ENCODE measurements around the gene PRICKLE2. TPM values are rescaled to one million over a fixed set of nuclear protein-coding genes. Genes with fewer than 3 reads are reported as not detected.

The PRICKLE2 gene
- total RNA-seq, 1 experiment from 2014 or later = 0.26 TPM

DNA sequence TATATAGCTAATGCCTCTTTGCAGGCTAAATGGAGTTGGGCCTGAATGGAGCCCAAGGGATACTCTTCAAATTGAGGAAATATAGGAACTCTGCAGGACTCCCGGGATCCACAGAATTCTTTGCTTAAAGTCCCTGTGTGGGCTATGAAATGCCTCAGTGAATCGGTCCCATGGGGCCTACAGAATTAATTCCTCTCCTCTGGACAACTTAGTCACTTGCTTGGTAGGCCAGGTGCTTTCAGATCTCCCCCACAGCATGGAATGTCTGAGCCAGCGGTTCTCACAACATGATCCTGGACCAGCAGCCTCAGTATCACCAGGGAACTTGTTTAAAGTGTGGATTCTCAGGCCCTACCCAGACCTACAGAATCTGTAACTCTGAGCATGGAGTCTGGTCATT is 15.1 kb upstream of the PRICKLE2 start:
- no peaks in the 10 kb centered on the region for H3K4me1 ChIP-seq (ENCODE audit: control insufficient read depth, insufficient read depth, low read length)
- intact Hi-C loops (cut with micrococcal nuclease; ENCODE audit: unreplicated experiment) = no loop called here
- H3K4me3 ChIP-seq (ENCODE audit: low read depth in 2 of 2, low read length in 2 of 2) = no peak overlapping the region
- CTCF ChIA-PET = no interaction called here
- DNase-seq (ENCODE audit: low read depth, low spot score) (no peak), ATAC-seq (no peak)
- H3K36me3 ChIP-seq (ENCODE audit: control insufficient read depth, insufficient read depth, low read length) = no peaks in the 10 kb centered on the region
- no peak overlapping the region for H3K27ac ChIP-seq (ENCODE audit: low read length)
- H3K27me3 ChIP-seq (ENCODE audit: control insufficient read depth, insufficient read depth, low read length) = no peaks in the 10 kb centered on the region
- in situ Hi-C loops (cut with HindIII; ENCODE audit: low pct_unique_long_range_greater_than_20kb, low sequenced_read_pairs) = no loop called here
- no TSS peak for BruUV-seq (replicated peaks)
- no peak for TF ChIP-seq SIN3A (IDR thresholded peaks at IDR 0.05; ENCODE audit: borderline replicate concordance, insufficient read depth, low read depth, low read length)
- no peak for TF ChIP-seq POLR2AphosphoS5 (IDR thresholded peaks at IDR 0.05; ENCODE audit: low read depth, low read length)
- TF ChIP-seq, protein P1, sequence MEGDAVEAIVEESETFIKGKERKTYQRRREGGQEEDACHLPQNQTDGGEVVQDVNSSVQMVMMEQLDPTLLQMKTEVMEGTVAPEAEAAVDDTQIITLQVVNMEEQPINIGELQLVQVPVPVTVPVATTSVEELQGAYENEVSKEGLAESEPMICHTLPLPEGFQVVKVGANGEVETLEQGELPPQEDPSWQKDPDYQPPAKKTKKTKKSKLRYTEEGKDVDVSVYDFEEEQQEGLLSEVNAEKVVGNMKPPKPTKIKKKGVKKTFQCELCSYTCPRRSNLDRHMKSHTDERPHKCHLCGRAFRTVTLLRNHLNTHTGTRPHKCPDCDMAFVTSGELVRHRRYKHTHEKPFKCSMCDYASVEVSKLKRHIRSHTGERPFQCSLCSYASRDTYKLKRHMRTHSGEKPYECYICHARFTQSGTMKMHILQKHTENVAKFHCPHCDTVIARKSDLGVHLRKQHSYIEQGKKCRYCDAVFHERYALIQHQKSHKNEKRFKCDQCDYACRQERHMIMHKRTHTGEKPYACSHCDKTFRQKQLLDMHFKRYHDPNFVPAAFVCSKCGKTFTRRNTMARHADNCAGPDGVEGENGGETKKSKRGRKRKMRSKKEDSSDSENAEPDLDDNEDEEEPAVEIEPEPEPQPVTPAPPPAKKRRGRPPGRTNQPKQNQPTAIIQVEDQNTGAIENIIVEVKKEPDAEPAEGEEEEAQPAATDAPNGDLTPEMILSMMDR (IDR thresholded peaks at IDR 0.05) = no peak
- no peak for TF ChIP-seq TCF7L2 (IDR thresholded peaks at IDR 0.05; ENCODE audit: low read depth, low read length)
- TF ChIP-seq, protein P2, sequence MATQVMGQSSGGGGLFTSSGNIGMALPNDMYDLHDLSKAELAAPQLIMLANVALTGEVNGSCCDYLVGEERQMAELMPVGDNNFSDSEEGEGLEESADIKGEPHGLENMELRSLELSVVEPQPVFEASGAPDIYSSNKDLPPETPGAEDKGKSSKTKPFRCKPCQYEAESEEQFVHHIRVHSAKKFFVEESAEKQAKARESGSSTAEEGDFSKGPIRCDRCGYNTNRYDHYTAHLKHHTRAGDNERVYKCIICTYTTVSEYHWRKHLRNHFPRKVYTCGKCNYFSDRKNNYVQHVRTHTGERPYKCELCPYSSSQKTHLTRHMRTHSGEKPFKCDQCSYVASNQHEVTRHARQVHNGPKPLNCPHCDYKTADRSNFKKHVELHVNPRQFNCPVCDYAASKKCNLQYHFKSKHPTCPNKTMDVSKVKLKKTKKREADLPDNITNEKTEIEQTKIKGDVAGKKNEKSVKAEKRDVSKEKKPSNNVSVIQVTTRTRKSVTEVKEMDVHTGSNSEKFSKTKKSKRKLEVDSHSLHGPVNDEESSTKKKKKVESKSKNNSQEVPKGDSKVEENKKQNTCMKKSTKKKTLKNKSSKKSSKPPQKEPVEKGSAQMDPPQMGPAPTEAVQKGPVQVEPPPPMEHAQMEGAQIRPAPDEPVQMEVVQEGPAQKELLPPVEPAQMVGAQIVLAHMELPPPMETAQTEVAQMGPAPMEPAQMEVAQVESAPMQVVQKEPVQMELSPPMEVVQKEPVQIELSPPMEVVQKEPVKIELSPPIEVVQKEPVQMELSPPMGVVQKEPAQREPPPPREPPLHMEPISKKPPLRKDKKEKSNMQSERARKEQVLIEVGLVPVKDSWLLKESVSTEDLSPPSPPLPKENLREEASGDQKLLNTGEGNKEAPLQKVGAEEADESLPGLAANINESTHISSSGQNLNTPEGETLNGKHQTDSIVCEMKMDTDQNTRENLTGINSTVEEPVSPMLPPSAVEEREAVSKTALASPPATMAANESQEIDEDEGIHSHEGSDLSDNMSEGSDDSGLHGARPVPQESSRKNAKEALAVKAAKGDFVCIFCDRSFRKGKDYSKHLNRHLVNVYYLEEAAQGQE (IDR thresholded peaks at IDR 0.05; ENCODE audit: insufficient read depth in 1 of 2, low read depth in 2 of 2, low read length in 1 of 2) = no peak
- POLR2A ChIA-PET = no interaction called here
- no peaks in the 10 kb centered on the region for H3K9me3 ChIP-seq (ENCODE audit: control insufficient read depth, insufficient read depth, low read depth, low read length)

DNA sequence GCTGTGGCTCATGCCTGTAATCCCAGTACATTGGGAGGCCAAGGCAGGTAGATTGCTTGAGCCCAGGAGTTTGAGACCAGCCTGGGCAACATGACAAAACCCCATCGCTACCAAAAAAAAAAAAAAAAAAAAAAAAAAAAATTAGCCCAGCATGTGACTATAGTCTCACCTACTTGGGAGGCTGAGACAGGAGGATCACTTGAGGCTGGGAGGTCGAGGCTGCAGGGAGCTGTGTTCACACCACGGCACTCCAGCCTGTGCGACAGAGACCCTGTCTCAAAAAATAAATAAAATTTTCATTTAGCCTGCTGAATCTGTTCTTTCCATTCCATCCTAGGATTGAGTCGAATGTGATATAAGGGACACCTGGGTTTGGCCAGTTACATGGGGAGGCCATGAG is 14.6 kb upstream of the PRICKLE2 start:
- H3K36me3 ChIP-seq (ENCODE audit: control insufficient read depth, insufficient read depth, low read length) = no peaks in the 10 kb centered on the region
- ATAC-seq (no peak), DNase-seq (ENCODE audit: low read depth, low spot score) (no peak)
- TF ChIP-seq POLR2AphosphoS5 (IDR thresholded peaks at IDR 0.05; ENCODE audit: low read depth, low read length) (no peak), TCF7L2 (IDR thresholded peaks at IDR 0.05; ENCODE audit: low read depth, low read length) (no peak)
- TF ChIP-seq, protein P1 (IDR thresholded peaks at IDR 0.05) = no peak
- H3K4me1 ChIP-seq (ENCODE audit: control insufficient read depth, insufficient read depth, low read length) = no peaks in the 10 kb centered on the region
- no peaks in the 10 kb centered on the region for H3K27me3 ChIP-seq (ENCODE audit: control insufficient read depth, insufficient read depth, low read length)
- H3K4me3 ChIP-seq (ENCODE audit: low read depth in 2 of 2, low read length in 2 of 2) = no peak overlapping the region
- BruUV-seq (replicated peaks) = no TSS peak
- no peaks in the 10 kb centered on the region for H3K9me3 ChIP-seq (ENCODE audit: control insufficient read depth, insufficient read depth, low read depth, low read length)
- no peak overlapping the region for H3K27ac ChIP-seq (ENCODE audit: low read length)
- in situ Hi-C loops (cut with HindIII; ENCODE audit: low pct_unique_long_range_greater_than_20kb, low sequenced_read_pairs) = no loop called here
- POLR2A ChIA-PET = no interaction called here
- intact Hi-C loops (cut with micrococcal nuclease; ENCODE audit: unreplicated experiment) = no loop called here
- CTCF ChIA-PET = no interaction called here
